H9 (cell line): ENCODE measurements around the gene TYMP. TPM values are rescaled to one million over a fixed set of nuclear protein-coding genes. Genes with fewer than 3 reads are reported as not detected.

ENCODE experiments used
- DNase-seq: peaks from one replicate; pipeline ENCODE4 v3.0.0-alpha.2; 2017
- H2AFZ ChIP-seq: one replicate; pipeline ENCODE4 v1.6.1; 2013; ENCODE audit warnings: mild to moderate bottlenecking, low read length, control low read depth, moderate library complexity
- H2AK5ac ChIP-seq: 2 replicates; pipeline ENCODE4 v1.6.1; 2013; ENCODE audit warnings: low read length, control low read depth, mixed read lengths; ENCODE audit not compliant: insufficient read length
- H2BK120ac ChIP-seq: one replicate; pipeline ENCODE4 v1.6.1; 2013; ENCODE audit warnings: low read depth, mild to moderate bottlenecking, low read length, control low read depth, inconsistent platforms; ENCODE audit not compliant: poor library complexity, severe bottlenecking
- H2BK12ac ChIP-seq: 2 replicates; pipeline ENCODE4 v1.6.1; 2013; ENCODE audit warnings: low read length, control low read depth, mixed read lengths, low read depth; ENCODE audit not compliant: insufficient read length
- H2BK15ac ChIP-seq: 2 replicates; pipeline ENCODE4 v1.6.1; 2013; ENCODE audit warnings: low read depth, low read length, control low read depth
- H2BK20ac ChIP-seq: one replicate; pipeline ENCODE4 v1.6.1; 2013; ENCODE audit warnings: low read depth, mild to moderate bottlenecking, low read length, control low read depth, inconsistent platforms; ENCODE audit not compliant: poor library complexity, severe bottlenecking
- H2BK5ac ChIP-seq: 2 replicates; pipeline ENCODE4 v1.6.1; 2013; ENCODE audit warnings: low read length, control low read depth, mixed read lengths; ENCODE audit not compliant: insufficient read length
- H3K14ac ChIP-seq: 2 replicates; pipeline ENCODE4 v1.6.1; 2013; ENCODE audit warnings: low read length, control low read depth; ENCODE audit not compliant: insufficient read depth
- H3K18ac ChIP-seq: 2 replicates; pipeline ENCODE4 v1.6.1; 2013; ENCODE audit warnings: low read depth, mild to moderate bottlenecking, mixed read lengths, low read length, control low read depth; ENCODE audit not compliant: insufficient read length
- H3K23ac ChIP-seq: 2 replicates; pipeline ENCODE4 v1.6.1; 2013; ENCODE audit warnings: low read length, control low read depth, mixed read lengths, low read depth; ENCODE audit not compliant: insufficient read length
- H3K23me2 ChIP-seq: 2 replicates; pipeline ENCODE4 v1.6.1; 2013; ENCODE audit warnings: low read depth, mild to moderate bottlenecking, mixed read lengths, low read length, control low read depth; ENCODE audit not compliant: insufficient read length, poor library complexity, severe bottlenecking
- H3K27ac ChIP-seq: 2 replicates; pipeline ENCODE4 v1.5.1; 2013; ENCODE audit warnings: low read length, control low read depth, mixed read lengths, low read depth; ENCODE audit not compliant: insufficient read length
- H3K27me3 ChIP-seq: 2 replicates; pipeline ENCODE4 v1.6.1; 2013; ENCODE audit warnings: low read length, control low read depth, inconsistent platforms; ENCODE audit not compliant: insufficient read depth
- H3K4ac ChIP-seq: 2 replicates; pipeline ENCODE4 v1.6.1; 2013; ENCODE audit warnings: low read depth, mild to moderate bottlenecking, control low read depth, inconsistent platforms, low read length, moderate library complexity
- H3K4me1 ChIP-seq: 2 replicates; pipeline ENCODE4 v1.6.1; 2013; ENCODE audit warnings: low read length, control low read depth, inconsistent platforms; ENCODE audit not compliant: insufficient read depth
- H3K4me2 ChIP-seq: 2 replicates; pipeline ENCODE4 v1.6.1; 2013; ENCODE audit warnings: low read length, control low read depth, mixed read lengths; ENCODE audit not compliant: insufficient read length, insufficient read depth
- H3K56ac ChIP-seq: 2 replicates; pipeline ENCODE4 v1.6.1; 2013; ENCODE audit warnings: low read depth, mild to moderate bottlenecking, mixed read lengths, low read length, control low read depth; ENCODE audit not compliant: insufficient read length
- H3K79me1 ChIP-seq: 2 replicates; pipeline ENCODE4 v1.6.1; 2013; ENCODE audit warnings: low read depth, mild to moderate bottlenecking, moderate library complexity, low read length, control low read depth, inconsistent platforms; ENCODE audit not compliant: insufficient read depth, poor library complexity, severe bottlenecking
- H3K79me2 ChIP-seq: 2 replicates; pipeline ENCODE4 v1.6.1; 2013; ENCODE audit warnings: low read length, control low read depth, inconsistent platforms; ENCODE audit not compliant: insufficient read depth
- H3K9ac ChIP-seq: 2 replicates; pipeline ENCODE4 v1.6.1; 2013; ENCODE audit warnings: low read length, control low read depth, mixed read lengths; ENCODE audit not compliant: insufficient read length; ENCODE audit errors: extremely low read depth
- H3K9me3 ChIP-seq: one replicate; pipeline ENCODE4 v1.6.1; 2013; ENCODE audit warnings: low read depth, low read length, inconsistent platforms; ENCODE audit not compliant: control insufficient read depth
- H3T11ph ChIP-seq: one replicate; pipeline ENCODE4 v1.6.1; 2013; ENCODE audit warnings: mild to moderate bottlenecking, low read length, control low read depth, inconsistent platforms
- H4K20me1 ChIP-seq: one replicate; pipeline ENCODE4 v1.6.1; 2013; ENCODE audit not compliant: control insufficient read depth, insufficient read length, insufficient read depth
- H4K5ac ChIP-seq: 2 replicates; pipeline ENCODE4 v1.6.1; 2013; ENCODE audit warnings: low read depth, mild to moderate bottlenecking, mixed read lengths, low read length, control low read depth; ENCODE audit not compliant: insufficient read length
- H4K8ac ChIP-seq: replicated peaks from 2 replicates; pipeline ENCODE4 v1.6.1; 2013; ENCODE audit warnings: low read length, control low read depth, mixed read lengths, low read depth; ENCODE audit not compliant: insufficient read length
- H4K91ac ChIP-seq: 2 replicates; pipeline ENCODE4 v1.6.1; 2013; ENCODE audit warnings: low read depth, mild to moderate bottlenecking, moderate library complexity, mixed read lengths, low read length, control low read depth; ENCODE audit not compliant: insufficient read length
- H3K27ac Mint-ChIP-seq, 3 experiments: 2 replicates in 2 of 3; 3 replicates in 1 of 3; pipeline ENCODE4 v1.8.0; 2020 to 2021; ENCODE audit warnings: mixed read lengths in 3 of 3, mild to moderate bottlenecking in 1 of 3, moderate library complexity in 1 of 3
- H3K27me3 Mint-ChIP-seq: 2 replicates; pipeline ENCODE4 v1.8.0; 2021; ENCODE audit warnings: low read depth, mild to moderate bottlenecking, moderate library complexity, mixed read lengths
- H3K36me3 Mint-ChIP-seq, 3 experiments: 2 replicates in 2 of 3; 3 replicates in 1 of 3; pipeline ENCODE4 v1.8.0; 2020 to 2021; ENCODE audit warnings: low read depth in 3 of 3, mixed read lengths in 3 of 3; ENCODE audit not compliant: insufficient read depth in 1 of 3
- H3K4me1 Mint-ChIP-seq, 2 experiments: 2 replicates each; pipeline ENCODE4 v1.8.0; 2020; ENCODE audit warnings: mixed read lengths in 2 of 2
- H3K4me3 Mint-ChIP-seq, 2 experiments: 2 replicates in 1 of 2; 3 replicates in 1 of 2; pipeline ENCODE4 v1.8.0; 2020 to 2021; ENCODE audit warnings: mild to moderate bottlenecking in 2 of 2, mixed read lengths in 2 of 2, moderate library complexity in 1 of 2
- H3K9me3 Mint-ChIP-seq, 2 experiments: 2 replicates in 1 of 2; 3 replicates in 1 of 2; pipeline ENCODE4 v1.8.0; 2020; ENCODE audit warnings: mild to moderate bottlenecking in 2 of 2, mixed read lengths in 2 of 2, moderate library complexity in 1 of 2
- WGBS: extraction: QIAGEN DNeasy Blood & Tissue Kit; methylation state at CpG from one replicate; pipeline ENCODE4 v1.1.7; 2013; ENCODE audit warnings: missing lambda C conversion rate, low lambda C conversion rate, mixed read lengths; ENCODE audit not compliant: insufficient read length; ENCODE audit errors: extremely low coverage; 5-methylcytosine and 5-hydroxymethylcytosine counted together
- total RNA-seq: library from RNA; stranded (reverse); gene quantifications from 2 replicates; pipeline ENCODE4 v1.2.1, GENCODE V29; 2021
- TF ChIP-seq, protein P1 (sequence below): fragments of 200-600 bp; sonication (generic); conservative IDR thresholded peaks from 3 replicates; pipeline ENCODE4 v1.8.0; 2021; ENCODE audit warnings: antibody characterized with exemption, mild to moderate bottlenecking

Gene TYMP
- total RNA-seq, 1 experiment from 2014 or later, result 1.0 TPM

DNA sequence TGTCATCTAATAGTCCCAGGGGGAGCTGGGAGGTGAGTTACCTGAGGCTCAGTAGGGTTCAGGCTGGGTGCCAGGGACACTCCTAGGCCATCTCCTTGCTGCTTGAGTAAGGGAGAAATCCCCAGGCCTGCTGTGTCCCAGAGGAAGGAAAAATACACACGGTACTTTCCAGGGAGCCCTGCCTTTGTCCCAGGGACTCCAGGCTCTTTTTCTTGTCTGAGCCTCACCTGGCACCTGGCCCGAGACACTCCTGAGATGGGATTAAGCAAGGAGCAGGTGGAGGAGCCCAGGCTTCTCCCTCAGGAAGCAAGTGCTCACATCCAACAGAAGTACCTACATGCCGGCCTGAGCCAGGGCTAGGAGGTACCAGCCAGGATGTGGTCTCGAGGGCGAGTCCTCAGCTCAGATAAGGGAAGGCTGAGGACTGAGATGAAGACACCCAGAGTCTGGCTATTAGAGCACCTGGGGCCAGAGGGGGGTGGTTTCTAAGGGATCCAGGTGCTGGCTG, 15.0 kb upstream of the TYMP start:
- Histone ChIP-seq H2BK15ac (no peak overlapping the region), H3T11ph (no peak overlapping the region), H3K56ac (no peak overlapping the region), H3K4me2 (no peak overlapping the region), H2BK120ac (no peak overlapping the region), H2BK5ac (no peak overlapping the region), H2BK20ac (no peak overlapping the region), H3K79me1 (no peaks in the 10 kb centered on the region), H4K20me1 (no peaks in the 10 kb centered on the region), H3K27ac (no peak overlapping the region), H3K14ac (no peak overlapping the region), H3K23me2 (peaks cover 2% of the 10 kb centered on the region), H4K8ac (no peak overlapping the region), H2BK12ac (no peak overlapping the region), H3K23ac (no peak overlapping the region), H3K9me3 (no peaks in the 10 kb centered on the region), H3K9ac (no peak overlapping the region), H2AK5ac (no peak overlapping the region), H2AFZ (no peak overlapping the region), H3K79me2 (no peaks in the 10 kb centered on the region), H3K4ac (no peak overlapping the region), H3K27me3 (no peaks in the 10 kb centered on the region; the same call in 1 of the 2 replicates), H3K4me1 (no peaks in the 10 kb centered on the region), H3K18ac (no peak overlapping the region), H4K5ac (no peak overlapping the region), H4K91ac (no peak overlapping the region)
- Mint-ChIP-seq H3K36me3 (no peaks in the 10 kb centered on the region), H3K27me3 (peaks cover 44% of the 10 kb centered on the region), H3K4me3 (no peak overlapping the region), H3K4me1 (no peaks in the 10 kb centered on the region; a peak in 1 of 4 replicates), H3K9me3 (no peaks in the 10 kb centered on the region; a peak in 1 of 5 replicates), H3K27ac (no peak overlapping the region)
- no CpG with 5 or more reads among the region's 5 CpGs for WGBS
- TF ChIP-seq, protein P1, sequence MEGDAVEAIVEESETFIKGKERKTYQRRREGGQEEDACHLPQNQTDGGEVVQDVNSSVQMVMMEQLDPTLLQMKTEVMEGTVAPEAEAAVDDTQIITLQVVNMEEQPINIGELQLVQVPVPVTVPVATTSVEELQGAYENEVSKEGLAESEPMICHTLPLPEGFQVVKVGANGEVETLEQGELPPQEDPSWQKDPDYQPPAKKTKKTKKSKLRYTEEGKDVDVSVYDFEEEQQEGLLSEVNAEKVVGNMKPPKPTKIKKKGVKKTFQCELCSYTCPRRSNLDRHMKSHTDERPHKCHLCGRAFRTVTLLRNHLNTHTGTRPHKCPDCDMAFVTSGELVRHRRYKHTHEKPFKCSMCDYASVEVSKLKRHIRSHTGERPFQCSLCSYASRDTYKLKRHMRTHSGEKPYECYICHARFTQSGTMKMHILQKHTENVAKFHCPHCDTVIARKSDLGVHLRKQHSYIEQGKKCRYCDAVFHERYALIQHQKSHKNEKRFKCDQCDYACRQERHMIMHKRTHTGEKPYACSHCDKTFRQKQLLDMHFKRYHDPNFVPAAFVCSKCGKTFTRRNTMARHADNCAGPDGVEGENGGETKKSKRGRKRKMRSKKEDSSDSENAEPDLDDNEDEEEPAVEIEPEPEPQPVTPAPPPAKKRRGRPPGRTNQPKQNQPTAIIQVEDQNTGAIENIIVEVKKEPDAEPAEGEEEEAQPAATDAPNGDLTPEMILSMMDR, result no peak
- DNase-seq, result no peak
